IMR-90 (cell line): ENCODE measurements around the gene ITPR2. TPM values are rescaled to one million over a fixed set of nuclear protein-coding genes. Genes with fewer than 3 reads are reported as not detected.

Experiments used
- ATAC-seq: fragments of 200-7000 bp; cut with Tn5 transposase; 2 replicates; pipeline ENCODE4 v1.9.1; 2020; ENCODE audit warnings: low read depth, mild to moderate bottlenecking, moderate library complexity
- BruUV-seq: library from RNA; stranded (reverse); fragments of 400-500 nt; replicated peaks from 2 replicates; lab custom pipeline; 2021; lab: Mats Ljungman, UMichigan
- CTCF ChIA-PET: fragments of 300-600 bp; formaldehyde crosslinking; extraction: SDS; loops from one replicate; lab custom pipeline; 2021; ENCODE audit warnings: antibody characterized with exemption; lab: Yijun Ruan, JAX
- POLR2A ChIA-PET: fragments of 300-600 bp; sonication (Branson Sonifier 250); formaldehyde crosslinking; loops from one replicate; lab custom pipeline; 2022; ENCODE audit warnings: antibody characterized with exemption; ENCODE audit not compliant: unreplicated experiment; lab: Charles Lee
- DNase-seq: peaks from one replicate; pipeline ENCODE4 v3.0.0; 2013
- H2AFZ ChIP-seq: replicated peaks from 2 replicates; pipeline ENCODE3; 2013; ENCODE audit warnings: low read length, mild to moderate bottlenecking; ENCODE audit not compliant: poor library complexity
- H2AK5ac ChIP-seq: 2 replicates; pipeline ENCODE4 v1.6.1; 2013; ENCODE audit warnings: low read depth, low read length, inconsistent platforms
- H2AK9ac ChIP-seq: replicated peaks from 2 replicates; pipeline ENCODE3; 2013; ENCODE audit warnings: mild to moderate bottlenecking, low read depth, low read length, moderate library complexity; ENCODE audit not compliant: poor library complexity
- H2BK120ac ChIP-seq: 2 replicates; pipeline ENCODE4 v1.6.1; 2013; ENCODE audit warnings: low read depth, low read length, inconsistent platforms
- H2BK15ac ChIP-seq: 3 replicates; pipeline ENCODE4 v1.6.1; 2013; ENCODE audit warnings: low read depth, low read length, inconsistent platforms
- H2BK20ac ChIP-seq: 2 replicates; pipeline ENCODE4 v1.6.1; 2013; ENCODE audit warnings: low read depth, mild to moderate bottlenecking, inconsistent platforms, low read length, moderate library complexity
- H2BK5ac ChIP-seq: 2 replicates; pipeline ENCODE4 v1.6.1; 2013; ENCODE audit warnings: mild to moderate bottlenecking, low read depth, low read length, inconsistent platforms; ENCODE audit not compliant: poor library complexity, severe bottlenecking
- H3K14ac ChIP-seq: replicated peaks from 2 replicates; pipeline ENCODE4 v1.6.1; 2013; ENCODE audit warnings: low read depth, low read length, inconsistent platforms
- H3K18ac ChIP-seq: 2 replicates; pipeline ENCODE4 v1.6.1; 2013; ENCODE audit warnings: low read depth, low read length, control low read depth
- H3K23ac ChIP-seq: 2 replicates; pipeline ENCODE4 v1.6.1; 2013; ENCODE audit warnings: low read depth, low read length, inconsistent platforms
- H3K27ac ChIP-seq: 2 replicates; pipeline ENCODE4 v1.5.1; 2013; ENCODE audit warnings: mild to moderate bottlenecking, control low read depth, low read length; ENCODE audit not compliant: insufficient read depth
- H3K27me3 ChIP-seq: 2 replicates; pipeline ENCODE4 v1.6.1; 2013; ENCODE audit warnings: low read length; ENCODE audit not compliant: control insufficient read depth, insufficient read depth
- H3K36me3 ChIP-seq: 2 replicates; pipeline ENCODE4 v1.6.1; 2013; ENCODE audit warnings: low read length, mixed read lengths; ENCODE audit not compliant: control insufficient read depth, insufficient read depth
- H3K4ac ChIP-seq: 2 replicates; pipeline ENCODE4 v1.6.1; 2013; ENCODE audit warnings: low read depth, low read length, inconsistent platforms
- H3K4me1 ChIP-seq: 2 replicates; pipeline ENCODE4 v1.6.1; 2013; ENCODE audit warnings: low read length, mixed read lengths; ENCODE audit not compliant: control insufficient read depth, insufficient read depth
- H3K4me2 ChIP-seq: 2 replicates; pipeline ENCODE4 v1.6.1; 2013; ENCODE audit warnings: low read depth, mild to moderate bottlenecking, control low read depth, low read length, moderate library complexity
- H3K4me3 ChIP-seq: 2 replicates; pipeline ENCODE4 v1.5.1; 2013; ENCODE audit warnings: low read depth, mild to moderate bottlenecking, control low read depth, low read length, moderate library complexity; ENCODE audit not compliant: insufficient read depth
- H3K56ac ChIP-seq: 2 replicates; pipeline ENCODE4 v1.6.1; 2013; ENCODE audit warnings: low read length, inconsistent platforms; ENCODE audit not compliant: insufficient read depth; ENCODE audit errors: extremely low read depth
- H3K79me1 ChIP-seq, 2 experiments: 2 replicates each; pipeline ENCODE4 v1.6.1; 2013; ENCODE audit warnings: low read length in 2 of 2, inconsistent platforms in 1 of 2, low read depth in 1 of 2
- H3K9ac ChIP-seq: 2 replicates; pipeline ENCODE4 v1.6.1; 2013; ENCODE audit warnings: low read depth, low read length, control low read depth
- H3K9me1 ChIP-seq: 2 replicates; pipeline ENCODE4 v1.6.1; 2013; ENCODE audit warnings: low read length, inconsistent platforms; ENCODE audit not compliant: insufficient read depth
- H3K9me3 ChIP-seq: 2 replicates; pipeline ENCODE4 v1.6.1; 2013; ENCODE audit warnings: low read length; ENCODE audit not compliant: control insufficient read depth, insufficient read depth
- H4K20me1 ChIP-seq: 2 replicates; pipeline ENCODE4 v1.6.1; 2013; ENCODE audit warnings: low read length, inconsistent platforms; ENCODE audit not compliant: insufficient read depth
- H4K5ac ChIP-seq: 2 replicates; pipeline ENCODE4 v1.6.1; 2013; ENCODE audit warnings: mild to moderate bottlenecking, low read depth, low read length, control low read depth
- H4K8ac ChIP-seq, 2 experiments: 2 replicates each; pipeline ENCODE4 v1.6.1; 2013; ENCODE audit warnings: low read depth in 2 of 2, low read length in 2 of 2, control low read depth in 1 of 2, inconsistent platforms in 1 of 2
- H4K91ac ChIP-seq: 2 replicates; pipeline ENCODE4 v1.6.1; 2013; ENCODE audit warnings: low read depth, low read length, inconsistent platforms; ENCODE audit not compliant: insufficient read depth
- MAFK ChIP-seq: IDR thresholded peaks from 2 replicates; pipeline ENCODE4 v1.6.1; 2012; ENCODE audit warnings: low read depth, low read length, improper control_type of control experiment
- MXI1 ChIP-seq: IDR thresholded peaks from 2 replicates; pipeline ENCODE4 v1.6.1; 2012; ENCODE audit warnings: low read depth, mild to moderate bottlenecking, low read length, moderate library complexity, borderline replicate concordance
- WGBS, 2 experiments: methylation state at CpG; one replicate each; pipeline versions ENCODE4 v1.1.5 to v1.1.7; 2013; ENCODE audit warnings: missing lambda C conversion rate in 2 of 2; ENCODE audit not compliant: insufficient read length in 1 of 2; ENCODE audit errors: extremely low coverage in 2 of 2; 5-methylcytosine and 5-hydroxymethylcytosine counted together
- dilution Hi-C: fragments of 300-500 bp; cut with HindIII; formaldehyde crosslinking; loops from one replicate; pipeline ENCODE4 v1.14.3; 2018; ENCODE audit warnings: low sequenced_read_pairs; ENCODE audit not compliant: unreplicated experiment
- in situ Hi-C: fragments of 300-500 bp; cut with MboI; formaldehyde crosslinking; loops from 3 replicates; pipeline ENCODE4 v1.14.3; 2019; ENCODE audit warnings: low sequenced_read_pairs, inconsistent platforms, mixed read lengths
- intact Hi-C: fragments of 100-400 bp; cut with micrococcal nuclease; formaldehyde crosslinking; loops from 2 replicates; pipeline ENCODE4 v1.10.0; 2022
- polyA plus RNA-seq, 3 experiments: library from polyadenylated mRNA; depleted of rRNA; stranded (reverse); fragments of >200 nt; gene quantifications; 2 replicates each; pipeline ENCODE4 v1.2.3, GENCODE V29; 2012; ENCODE audit warnings: low replicate concordance in 1 of 3
- total RNA-seq: library from RNA; depleted of rRNA; stranded (reverse); fragments of >200 nt; gene quantifications from 2 replicates; pipeline ENCODE4 v1.2.3, GENCODE V29; 2012

The ITPR2 gene
- total and polyA plus RNA-seq, 2 of the 4 experiments (the other 2 are of a cell fraction), result 1.2 to 9.0 TPM

DNA sequence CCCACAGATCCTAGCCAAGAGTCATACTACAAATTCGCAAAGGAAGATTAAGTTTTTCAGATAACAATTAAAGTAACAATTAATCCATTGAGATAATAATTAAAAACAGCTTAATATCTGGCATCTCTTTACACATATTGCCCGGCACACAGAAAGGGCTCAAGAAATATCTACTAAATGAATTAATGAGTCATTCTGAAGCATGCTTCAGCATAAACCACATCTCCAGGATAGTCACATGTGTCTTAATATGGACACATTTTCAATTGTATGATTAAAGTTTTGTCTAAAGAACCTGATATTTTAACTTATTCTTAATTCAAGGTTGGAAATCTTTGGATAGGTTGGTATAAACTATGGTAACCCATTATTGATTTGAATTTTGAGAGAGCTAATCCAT, 9.6 kb downstream of the ITPR2 start:
- peaks cover 3% of the 10 kb centered on the region; the same call in 1 of the 2 replicates for H3K9me1 ChIP-seq
- H3K56ac ChIP-seq, result no peak overlapping the region
- no peaks in the 10 kb centered on the region; the same call in 1 of the 2 replicates for H3K4me1 ChIP-seq
- H2AK5ac ChIP-seq, result no peak overlapping the region
- no peak overlapping the region for H4K91ac ChIP-seq
- ChIA-PET POLR2A (no interaction called here), CTCF (interaction anchor here (0.7 kb wide), 1 partner anchor 9 kb away, joined by 4 read pairs; the partner anchor contains the start of gene ITPR2)
- H3K9ac ChIP-seq, result no peak overlapping the region
- H3K9me3 ChIP-seq, result no peaks in the 10 kb centered on the region
- WGBS, 2 experiments, result no CpG with 5 or more reads among the region's 2 CpGs
- DNase-seq (peak; percentile 51), ATAC-seq (peak; percentile 53)
- no peak overlapping the region; the same call in 1 of the 2 replicates for H2BK20ac ChIP-seq
- H3K79me1 ChIP-seq, result peaks cover 5 to 12% of the 10 kb centered on the region in 2 experiments
- no peak overlapping the region; the same call in 1 of the 2 replicates for H3K4me2 ChIP-seq
- H4K8ac ChIP-seq, result no peak overlapping the region
- no peaks in the 10 kb centered on the region for H3K36me3 ChIP-seq
- TF ChIP-seq MAFK, result no peak
- 0 out of 2 replicates have a peak, but pooled peaks have one; percentile 43 for TF ChIP-seq MXI1
- no TSS peak for BruUV-seq
- H3K27ac ChIP-seq, result no peak overlapping the region
- no peak overlapping the region for H3K18ac ChIP-seq
- H3K4me3 ChIP-seq, result no peak overlapping the region
- H4K5ac ChIP-seq, result no peak overlapping the region
- dilution Hi-C loops, result no loop called here
- H3K23ac ChIP-seq, result no peak overlapping the region
- no peak overlapping the region for H3K14ac ChIP-seq
- in situ Hi-C loops, result no loop called here
- no peak overlapping the region for H3K4ac ChIP-seq
- H3K27me3 ChIP-seq, result no peaks in the 10 kb centered on the region
- no peaks in the 10 kb centered on the region for H4K20me1 ChIP-seq
- H2AFZ ChIP-seq, result no peak overlapping the region
- no peak overlapping the region for H2BK5ac ChIP-seq
- H2BK120ac ChIP-seq, result no peak overlapping the region
- H2BK15ac ChIP-seq, result no peak overlapping the region
- intact Hi-C loops, result no loop called here
- H2AK9ac ChIP-seq, result no peak overlapping the region
